DND-41 (cell line): ENCODE results near the gene TYSND1.
"Not testable (repeated sequence)": the region's sequence is repeated elsewhere in the genome, so short reads cannot be mapped to it uniquely, and the experiment has no call there.

Experiments used
- ATAC-seq: fragments of 200-7000 bp; cut with Tn5 transposase; 3 replicates; pipeline ENCODE4 v1.9.1; 2021; ENCODE audit warnings: low read depth; ENCODE audit not compliant: insufficient read depth
- DNase-seq: peaks from one replicate; pipeline ENCODE4 v3.0.0-alpha.2; 2020
- H2AFZ ChIP-seq: 2 replicates; pipeline ENCODE4 v1.6.0; 2012; ENCODE audit warnings: low read depth, low read length
- H3K27ac ChIP-seq: 2 replicates; pipeline ENCODE4 v1.5.1; 2012; ENCODE audit warnings: low read length, inconsistent platforms
- H3K27me3 ChIP-seq: fragments of 200-600 bp; sonication (generic); 2 replicates; pipeline ENCODE4 v1.6.0; 2012; ENCODE audit warnings: low read length, mild to moderate bottlenecking, inconsistent platforms; ENCODE audit not compliant: insufficient read depth, poor library complexity
- H3K36me3 ChIP-seq: 2 replicates; pipeline ENCODE4 v1.5.1; 2012; ENCODE audit warnings: low read length, inconsistent platforms; ENCODE audit not compliant: insufficient read depth
- H3K4me1 ChIP-seq: 2 replicates; pipeline ENCODE4 v1.5.1; 2012; ENCODE audit warnings: mild to moderate bottlenecking, low read length; ENCODE audit not compliant: insufficient read depth
- H3K4me2 ChIP-seq: 2 replicates; pipeline ENCODE4 v1.6.0; 2012; ENCODE audit warnings: mild to moderate bottlenecking, moderate library complexity, low read length, inconsistent platforms; ENCODE audit not compliant: insufficient read depth
- H3K4me3 ChIP-seq, 2 experiments: fragments of 200-600 bp in 1 of 2; shearing (Covaris generic) in 1 of 2; 2 replicates each; pipeline ENCODE4 v1.5.1; 2012 to 2016; ENCODE audit warnings: inconsistent platforms in 2 of 2, low read length in 2 of 2, mild to moderate bottlenecking in 2 of 2, low read depth in 1 of 2, moderate library complexity in 1 of 2
- H3K79me2 ChIP-seq: 2 replicates; pipeline ENCODE4 v1.6.0; 2012; ENCODE audit warnings: low read length, inconsistent platforms; ENCODE audit not compliant: insufficient read depth
- H3K9ac ChIP-seq: 2 replicates; pipeline ENCODE4 v1.6.0; 2012; ENCODE audit warnings: low read depth, mild to moderate bottlenecking, inconsistent platforms, low read length, moderate library complexity
- H3K9me3 ChIP-seq: 2 replicates; pipeline ENCODE4 v1.5.1; 2012; ENCODE audit warnings: low read length, moderate library complexity, mild to moderate bottlenecking, inconsistent platforms; ENCODE audit not compliant: insufficient read depth, severe bottlenecking
- H4K20me1 ChIP-seq: 2 replicates; pipeline ENCODE4 v1.6.0; 2012; ENCODE audit warnings: low read length; ENCODE audit not compliant: insufficient read depth
- CTCF ChIP-seq: IDR thresholded peaks from 2 replicates; pipeline ENCODE4 v1.5.1; 2012; ENCODE audit warnings: borderline replicate concordance, low read length, moderate library complexity, mild to moderate bottlenecking; ENCODE audit not compliant: poor library complexity, severe bottlenecking; ENCODE audit errors: extremely low read depth
- EZH2 ChIP-seq: IDR thresholded peaks from 3 replicates; pipeline ENCODE4 v1.6.1; 2012; ENCODE audit warnings: borderline replicate concordance, low read depth, mild to moderate bottlenecking, moderate library complexity, low read length, inconsistent platforms; ENCODE audit not compliant: severe bottlenecking

TYSND1 gene

GRCh38 chr10:70101668-70102067 is 44.8 kb downstream of the TYSND1 start:
- Histone ChIP-seq H3K9ac (no peak overlapping the region), H3K4me1 (no peaks in the 10 kb centered on the region), H3K36me3 (no peaks in the 10 kb centered on the region), H2AFZ (no peak overlapping the region), H3K4me2 (no peak overlapping the region), H3K27me3 (peaks cover 8% of the 10 kb centered on the region), H3K9me3 (no peaks in the 10 kb centered on the region), H3K4me3 (no peak overlapping the region), H3K79me2 (no peaks in the 10 kb centered on the region), H4K20me1 (no peaks in the 10 kb centered on the region; the same call in 1 of the 2 replicates), H3K27ac (no peak overlapping the region)
- ATAC-seq (no peak), DNase-seq (no peak)
- TF ChIP-seq EZH2 (no peak), CTCF (no peak)

- DNase-seq, H3K9me3 ChIP-seq, H3K4me1 ChIP-seq, H3K9ac ChIP-seq, H2AFZ ChIP-seq, H4K20me1 ChIP-seq, H3K4me3 ChIP-seq, H3K36me3 ChIP-seq, H3K4me2 ChIP-seq, H3K27ac ChIP-seq, H3K79me2 ChIP-seq, ATAC-seq: not testable (repeated sequence)
- H3K27me3 ChIP-seq, result peaks cover 11% of the 10 kb centered on the region
These were observed 45.4 kb downstream of the TYSND1 start for GRCh38 chr10:70101068-70101562.

- DNase-seq (no peak), ATAC-seq (no peak)
- Histone ChIP-seq H4K20me1 (no peaks in the 10 kb centered on the region; the same call in 1 of the 2 replicates), H3K9me3 (no peaks in the 10 kb centered on the region), H3K4me2 (no peak overlapping the region), H3K27me3 (peaks cover 29% of the 10 kb centered on the region), H3K36me3 (no peaks in the 10 kb centered on the region), H2AFZ (no peak overlapping the region), H3K79me2 (no peaks in the 10 kb centered on the region), H3K9ac (no peak overlapping the region), H3K4me1 (peaks cover 2% of the 10 kb centered on the region; the same call in 1 of the 2 replicates), H3K27ac (no peak overlapping the region), H3K4me3 (no peak overlapping the region)
- TF ChIP-seq EZH2, result no peak
- no peak for TF ChIP-seq CTCF
These were observed 48.2 kb downstream of the TYSND1 start for GRCh38 chr10:70098271-70098670.

- Histone ChIP-seq H3K4me2 (no peak overlapping the region), H3K36me3 (no peaks in the 10 kb centered on the region), H3K27me3 (peaks cover 37% of the 10 kb centered on the region), H3K9ac (no peak overlapping the region), H3K79me2 (no peaks in the 10 kb centered on the region), H3K4me1 (peaks cover 7% of the 10 kb centered on the region; the same call in 1 of the 2 replicates), H3K4me3 (no peak overlapping the region), H3K9me3 (no peaks in the 10 kb centered on the region), H4K20me1 (no peaks in the 10 kb centered on the region; the same call in 1 of the 2 replicates), H3K27ac (no peak overlapping the region), H2AFZ (no peak overlapping the region)
- ATAC-seq (no peak), DNase-seq (no peak)
- TF ChIP-seq CTCF, result no peak
- TF ChIP-seq EZH2, result no peak
These were observed 49.0 kb downstream of the TYSND1 start for GRCh38 chr10:70097459-70097858.
